Glutamatergic neuron (in vitro differentiated cells): ENCODE measurements around the gene HTR3E. TPM values are rescaled to one million over a fixed set of nuclear protein-coding genes. Genes with fewer than 3 reads are reported as not detected.
"Not testable (repeated sequence)": the region's sequence is repeated elsewhere in the genome, so short reads cannot be mapped to it uniquely, and the experiment has no call there.

ENCODE experiments used
- DNase-seq: peaks from one replicate; pipeline ENCODE4 v3.0.0; 2022
- H3K27ac Mint-ChIP-seq: one replicate; pipeline ENCODE4 v1.8.0; 2020; ENCODE audit warnings: mild to moderate bottlenecking, mixed read lengths, inconsistent platforms; ENCODE audit not compliant: unreplicated experiment
- H3K27me3 Mint-ChIP-seq: one replicate; pipeline ENCODE4 v1.8.0; 2020; ENCODE audit warnings: mild to moderate bottlenecking, moderate library complexity, mixed read lengths, inconsistent platforms; ENCODE audit not compliant: unreplicated experiment
- H3K36me3 Mint-ChIP-seq: one replicate; pipeline ENCODE4 v1.8.0; 2020; ENCODE audit warnings: mild to moderate bottlenecking, mixed read lengths, inconsistent platforms; ENCODE audit not compliant: unreplicated experiment
- H3K4me1 Mint-ChIP-seq: one replicate; pipeline ENCODE4 v1.8.0; 2020; ENCODE audit warnings: mild to moderate bottlenecking, low read depth, mixed read lengths, inconsistent platforms; ENCODE audit not compliant: unreplicated experiment
- H3K4me3 Mint-ChIP-seq: one replicate; pipeline ENCODE4 v1.8.0; 2020; ENCODE audit warnings: mild to moderate bottlenecking, mixed read lengths, inconsistent platforms; ENCODE audit not compliant: unreplicated experiment
- H3K9me3 Mint-ChIP-seq: one replicate; pipeline ENCODE4 v1.8.0; 2020; ENCODE audit warnings: mild to moderate bottlenecking, moderate library complexity, mixed read lengths, inconsistent platforms; ENCODE audit not compliant: unreplicated experiment
- CTCF ChIP-seq: fragments of 200-600 bp; sonication (generic); IDR thresholded peaks from one replicate; pipeline ENCODE4 v1.5.0; 2021; ENCODE audit not compliant: partially characterized antibody, unreplicated experiment
- total RNA-seq: library from RNA; stranded (reverse); fragmentation: NEBNext Ultra II Directional; extraction: Animal tissue kit (Norgen Biotek cat#: 25700); gene quantifications from one replicate; pipeline ENCODE4 v1.2.1, GENCODE V29; 2021; ENCODE audit not compliant: unreplicated experiment

HTR3E gene
- total RNA-seq, 1 donor from 2014 or later = not detected

DNA sequence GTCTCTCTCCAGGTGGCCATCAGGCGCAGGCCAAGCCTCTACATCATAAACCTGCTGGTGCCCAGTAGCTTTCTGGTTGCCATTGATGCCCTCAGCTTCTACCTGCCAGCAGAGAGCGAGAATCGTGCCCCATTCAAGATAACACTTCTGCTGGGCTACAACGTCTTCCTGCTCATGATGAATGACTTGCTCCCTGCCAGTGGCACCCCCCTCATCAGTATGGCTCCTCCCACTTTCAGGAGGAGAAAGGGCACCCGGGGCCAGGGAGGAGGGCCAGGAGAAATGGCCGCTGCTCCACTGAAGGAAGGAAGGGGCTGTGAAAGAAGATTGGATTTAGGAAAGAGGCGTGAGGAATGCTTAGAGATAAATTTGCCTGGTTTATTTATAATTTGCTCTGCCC, 37.4 kb upstream of the HTR3E start:
- H3K9me3 Mint-ChIP-seq = no peaks in the 10 kb centered on the region
- TF ChIP-seq CTCF = no peak
- no peak overlapping the region for H3K4me3 Mint-ChIP-seq
- peaks cover 2% of the 10 kb centered on the region for H3K27me3 Mint-ChIP-seq
- no peak overlapping the region for H3K27ac Mint-ChIP-seq
- H3K4me1 Mint-ChIP-seq = no peaks in the 10 kb centered on the region
- DNase-seq = no peak
- H3K36me3 Mint-ChIP-seq = no peaks in the 10 kb centered on the region

GRCh38 chr3:184062637-184063036, 34.2 kb upstream of the HTR3E start:
- H3K27ac Mint-ChIP-seq = no peak overlapping the region
- peaks cover 2% of the 10 kb centered on the region for H3K27me3 Mint-ChIP-seq
- H3K9me3 Mint-ChIP-seq = peaks cover 2% of the 10 kb centered on the region
- no peaks in the 10 kb centered on the region for H3K36me3 Mint-ChIP-seq
- TF ChIP-seq CTCF = no peak
- no peaks in the 10 kb centered on the region for H3K4me1 Mint-ChIP-seq
- DNase-seq = no peak
- no peak overlapping the region for H3K4me3 Mint-ChIP-seq

DNA sequence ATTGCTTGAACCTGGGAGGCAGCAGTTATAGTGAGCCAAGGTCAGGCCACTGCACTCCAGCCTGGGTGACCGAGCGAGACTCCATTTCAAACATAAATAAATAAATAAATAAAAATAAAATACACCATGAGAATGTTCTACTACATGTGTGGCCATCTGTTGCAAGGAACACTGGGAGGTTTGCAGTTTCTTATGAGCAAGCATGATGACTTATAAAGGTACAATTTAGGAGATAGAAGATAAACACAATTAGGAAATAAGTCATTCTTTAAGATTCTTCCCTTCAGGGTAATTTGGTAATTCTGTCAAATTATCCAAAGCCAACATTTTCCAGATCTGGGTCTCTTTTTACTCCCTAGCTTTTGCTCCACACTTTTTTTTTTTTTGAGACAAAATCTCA, 30.7 kb upstream of the HTR3E start:
- Mint-ChIP-seq H3K4me1 (no peaks in the 10 kb centered on the region), H3K4me3 (no peak overlapping the region), H3K9me3 (peaks cover 6% of the 10 kb centered on the region), H3K27me3 (no peaks in the 10 kb centered on the region), H3K27ac (no peak overlapping the region), H3K36me3 (peaks cover 9% of the 10 kb centered on the region)
- TF ChIP-seq CTCF = no peak
- DNase-seq = no peak

GRCh38 chr3:184067573-184068055, 29.2 kb upstream of the HTR3E start:
- H3K27me3 Mint-ChIP-seq = no peaks in the 10 kb centered on the region
- no peaks in the 10 kb centered on the region for H3K4me1 Mint-ChIP-seq
- no peak overlapping the region for H3K4me3 Mint-ChIP-seq
- H3K9me3 Mint-ChIP-seq = peaks cover 6% of the 10 kb centered on the region
- H3K27ac Mint-ChIP-seq = no peak overlapping the region
- TF ChIP-seq CTCF = no peak
- no peak for DNase-seq
- H3K36me3 Mint-ChIP-seq = peaks cover 9% of the 10 kb centered on the region

DNA sequence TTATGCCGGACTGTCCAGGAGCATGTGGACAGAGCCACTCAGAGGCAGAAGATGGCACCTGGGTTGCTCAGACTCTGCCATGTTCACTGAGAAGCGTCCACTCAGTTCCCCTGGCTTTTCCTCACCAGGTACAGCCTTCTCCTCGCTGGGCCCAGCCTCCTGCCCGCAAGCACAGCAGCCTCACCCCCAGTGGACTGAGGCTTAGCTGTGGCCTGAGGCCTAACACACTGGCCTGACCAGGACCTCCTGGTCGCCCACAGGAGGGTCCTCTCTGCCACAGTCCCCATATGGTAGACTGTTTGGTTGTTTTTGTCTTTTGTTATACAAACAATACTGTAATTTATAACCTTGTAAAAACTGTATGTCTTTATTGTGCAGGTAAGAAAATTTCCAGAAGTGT, 28.5 kb upstream of the HTR3E start:
- H3K4me1 Mint-ChIP-seq = no peaks in the 10 kb centered on the region
- H3K9me3 Mint-ChIP-seq = peaks cover 6% of the 10 kb centered on the region
- H3K27ac Mint-ChIP-seq = no peak overlapping the region
- TF ChIP-seq CTCF = no peak
- H3K36me3 Mint-ChIP-seq = peaks cover 9% of the 10 kb centered on the region
- no peaks in the 10 kb centered on the region for H3K27me3 Mint-ChIP-seq
- H3K4me3 Mint-ChIP-seq = no peak overlapping the region
- DNase-seq = no peak

- H3K36me3 Mint-ChIP-seq, H3K27ac Mint-ChIP-seq, H3K9me3 Mint-ChIP-seq, DNase-seq, H3K4me3 Mint-ChIP-seq, H3K4me1 Mint-ChIP-seq, H3K27me3 Mint-ChIP-seq: not testable (repeated sequence)
These were observed 25.7 kb upstream of the HTR3E start for GRCh38 chr3:184071142-184071541.
